Measurements from ENCODE around the gene NEU3.

NEU3 gene

GRCh38 chr11:74988541-74989259 lies at the start of gene NEU3:
TSS of gene NEU3 (plus strand) at chr11:74988933. CDS start at chr11:74989061, 128 bp downstream.
- no peak for TF ChIP-seq ZFX (IDR thresholded peaks at IDR 0.05; ENCODE audit: borderline replicate concordance)
- TF ChIP-seq CTCF (IDR thresholded peaks at IDR 0.05), result no peak
- peak within 1 kb of the TSS; percentile 68 for H3K27ac ChIP-seq

- TF ChIP-seq CTCF (IDR thresholded peaks at IDR 0.05) (no peak), ZFX (IDR thresholded peaks at IDR 0.05; ENCODE audit: borderline replicate concordance) (no peak)
- no peak overlapping the region for H3K27ac ChIP-seq
Measured at GRCh38 chr11:74941492-74941891, 47.2 kb upstream of the NEU3 start.

GRCh38 chr11:74942073-74942759 lies 46.5 kb upstream of the NEU3 start:
- H3K27ac ChIP-seq, result no peak overlapping the region

GRCh38 chr11:74948546-74948897 lies 40.2 kb upstream of the NEU3 start:
- peak overlapping the region; percentile 66 for H3K27ac ChIP-seq

More at GRCh38 chr11:74942073-74942759, 46.5 kb upstream of the NEU3 start:
- TF ChIP-seq ZFX (IDR thresholded peaks at IDR 0.05; ENCODE audit: borderline replicate concordance) (no peak), CTCF (IDR thresholded peaks at IDR 0.05) (no peak)

GRCh38 chr11:74948898-74949752 lies 39.6 kb upstream of the NEU3 start, which contains the start of the genes SPCS2 and XRRA1:
TSS of gene SPCS2 (plus strand) at chr11:74949266. CDS start at chr11:74949286, 20 bp downstream.
TSS of gene XRRA1 (minus strand) at chr11:74949091. CDS start at chr11:74940878, 8,213 bp downstream.
- peak within 1 kb of the TSS; percentile 66 for H3K27ac ChIP-seq
- no peak for TF ChIP-seq CTCF (IDR thresholded peaks at IDR 0.05)
- no peak for TF ChIP-seq ZFX (IDR thresholded peaks at IDR 0.05; ENCODE audit: borderline replicate concordance)

More at GRCh38 chr11:74948546-74948897, 40.2 kb upstream of the NEU3 start:
- TF ChIP-seq ZFX (IDR thresholded peaks at IDR 0.05; ENCODE audit: borderline replicate concordance), result no peak
- no peak for TF ChIP-seq CTCF (IDR thresholded peaks at IDR 0.05)

- H3K27ac ChIP-seq, result peak overlapping the region; percentile 66
- TF ChIP-seq CTCF (IDR thresholded peaks at IDR 0.05) (no peak), ZFX (IDR thresholded peaks at IDR 0.05; ENCODE audit: borderline replicate concordance) (no peak)
Measured at GRCh38 chr11:74949753-74950137, 39.0 kb upstream of the NEU3 start.

All from 22Rv1 (cell line).